ENCODE data around the gene GAS6. TPM values are rescaled to one million over a fixed set of nuclear protein-coding genes. Genes with fewer than 3 reads are reported as not detected.

The GAS6 gene
- total RNA-seq, 4 donors from 2014 or later: 43.0 to 112 (median 68.5) TPM

- H3K4me1 ChIP-seq: peaks cover 9 to 26% (median 14%) of the 10 kb centered on the region in 3 donors
- H3K4me3 ChIP-seq: no peak overlapping the region
- 54 to 92% methylated on average over 1 to 7 of the region's 18 CpGs for WGBS, 2 donors
- H3K36me3 ChIP-seq: no peaks in the 10 kb centered on the region
- no peak for DNase-seq
- H3K9me3 ChIP-seq: no peaks in the 10 kb centered on the region
- TF ChIP-seq, protein P1, sequence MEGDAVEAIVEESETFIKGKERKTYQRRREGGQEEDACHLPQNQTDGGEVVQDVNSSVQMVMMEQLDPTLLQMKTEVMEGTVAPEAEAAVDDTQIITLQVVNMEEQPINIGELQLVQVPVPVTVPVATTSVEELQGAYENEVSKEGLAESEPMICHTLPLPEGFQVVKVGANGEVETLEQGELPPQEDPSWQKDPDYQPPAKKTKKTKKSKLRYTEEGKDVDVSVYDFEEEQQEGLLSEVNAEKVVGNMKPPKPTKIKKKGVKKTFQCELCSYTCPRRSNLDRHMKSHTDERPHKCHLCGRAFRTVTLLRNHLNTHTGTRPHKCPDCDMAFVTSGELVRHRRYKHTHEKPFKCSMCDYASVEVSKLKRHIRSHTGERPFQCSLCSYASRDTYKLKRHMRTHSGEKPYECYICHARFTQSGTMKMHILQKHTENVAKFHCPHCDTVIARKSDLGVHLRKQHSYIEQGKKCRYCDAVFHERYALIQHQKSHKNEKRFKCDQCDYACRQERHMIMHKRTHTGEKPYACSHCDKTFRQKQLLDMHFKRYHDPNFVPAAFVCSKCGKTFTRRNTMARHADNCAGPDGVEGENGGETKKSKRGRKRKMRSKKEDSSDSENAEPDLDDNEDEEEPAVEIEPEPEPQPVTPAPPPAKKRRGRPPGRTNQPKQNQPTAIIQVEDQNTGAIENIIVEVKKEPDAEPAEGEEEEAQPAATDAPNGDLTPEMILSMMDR (IDR thresholded peaks at IDR 0.05): no peak
- no peak for TF ChIP-seq POLR2A (IDR thresholded peaks at IDR 0.05)
- H3K27ac ChIP-seq: no peak overlapping the region
- H3K27me3 ChIP-seq: no peaks in the 10 kb centered on the region
- intact Hi-C loops (cut with DNase I): no loop called here
These were observed 12.7 kb upstream of the GAS6 start for GRCh38 chr13:113876346-113877148.

DNA sequence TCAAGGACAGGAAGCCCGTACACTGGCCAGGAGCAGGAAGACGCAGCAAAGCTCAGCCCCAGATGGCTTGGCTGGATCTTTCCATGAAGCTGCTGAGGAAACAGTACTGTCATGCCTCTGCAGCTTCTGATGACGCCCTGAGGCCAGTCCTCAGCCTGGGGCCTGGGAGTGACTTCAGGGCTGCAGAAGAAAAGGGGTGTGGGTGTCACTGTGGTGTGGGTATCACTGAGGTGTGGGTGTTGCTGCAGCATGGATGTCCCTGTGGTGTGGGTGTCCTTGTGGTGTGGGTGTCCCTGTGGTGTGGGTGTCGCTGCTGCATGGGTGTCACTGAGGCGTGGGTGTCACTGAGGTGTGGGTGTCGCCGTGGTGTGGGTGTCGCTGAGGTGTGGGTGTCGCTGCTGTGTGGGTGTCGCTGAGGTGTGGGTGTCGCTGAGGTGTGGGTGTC is 12.0 kb upstream of the GAS6 start:
- peaks cover 2 to 19% (median 7%) of the 10 kb centered on the region in 3 donors for H3K4me1 ChIP-seq
- H3K4me3 ChIP-seq: no peak overlapping the region
- H3K27ac ChIP-seq: no peak overlapping the region
- TF ChIP-seq, protein P1 (IDR thresholded peaks at IDR 0.05): no peak
- no peak for TF ChIP-seq POLR2A (IDR thresholded peaks at IDR 0.05)
- no peaks in the 10 kb centered on the region for H3K9me3 ChIP-seq
- no peaks in the 10 kb centered on the region for H3K27me3 ChIP-seq
- DNase-seq: no peak
- 31 to 52% methylated on average over 4 of the region's 11 CpGs for WGBS, 2 donors
- H3K36me3 ChIP-seq: no peaks in the 10 kb centered on the region
- intact Hi-C loops (cut with DNase I): no loop called here

DNA sequence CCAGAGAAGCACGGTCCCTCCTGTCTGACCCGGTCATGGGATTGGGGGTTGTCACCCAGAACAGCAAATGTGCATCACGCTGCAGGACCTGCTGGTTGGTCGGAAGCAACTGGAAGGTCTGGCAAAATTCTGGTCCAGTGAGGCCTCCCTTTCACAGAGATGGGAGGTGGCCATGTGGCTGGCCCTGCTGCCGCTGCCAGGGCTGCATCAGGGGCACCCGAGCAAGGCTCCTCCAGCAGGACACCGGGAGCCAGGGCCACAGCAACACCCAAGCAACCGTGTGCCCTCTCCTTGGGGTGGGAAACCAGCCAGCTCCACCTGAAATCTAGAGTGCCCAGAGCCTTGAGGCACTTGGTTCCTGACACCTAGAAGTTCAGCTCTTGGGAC is 11.5 kb upstream of the GAS6 start:
- WGBS, 2 donors: 86 to 100% methylated on average over 1 of the region's 8 CpGs
- Histone ChIP-seq H3K4me1 (peaks cover 0 to 15% (median 3%) of the 10 kb centered on the region in 3 donors), H3K4me3 (no peak overlapping the region), H3K27me3 (no peaks in the 10 kb centered on the region), H3K27ac (no peak overlapping the region), H3K36me3 (no peaks in the 10 kb centered on the region), H3K9me3 (no peaks in the 10 kb centered on the region)
- intact Hi-C loops (cut with DNase I): no loop called here
- TF ChIP-seq, protein P1 (IDR thresholded peaks at IDR 0.05): no peak
- TF ChIP-seq POLR2A (IDR thresholded peaks at IDR 0.05): no peak
- no peak for DNase-seq

- TF ChIP-seq, protein P1 (IDR thresholded peaks at IDR 0.05): no peak
- no peak for TF ChIP-seq POLR2A (IDR thresholded peaks at IDR 0.05)
- DNase-seq: no peak
These were observed 10.9 kb upstream of the GAS6 start for GRCh38 chr13:113874579-113875428.

DNA sequence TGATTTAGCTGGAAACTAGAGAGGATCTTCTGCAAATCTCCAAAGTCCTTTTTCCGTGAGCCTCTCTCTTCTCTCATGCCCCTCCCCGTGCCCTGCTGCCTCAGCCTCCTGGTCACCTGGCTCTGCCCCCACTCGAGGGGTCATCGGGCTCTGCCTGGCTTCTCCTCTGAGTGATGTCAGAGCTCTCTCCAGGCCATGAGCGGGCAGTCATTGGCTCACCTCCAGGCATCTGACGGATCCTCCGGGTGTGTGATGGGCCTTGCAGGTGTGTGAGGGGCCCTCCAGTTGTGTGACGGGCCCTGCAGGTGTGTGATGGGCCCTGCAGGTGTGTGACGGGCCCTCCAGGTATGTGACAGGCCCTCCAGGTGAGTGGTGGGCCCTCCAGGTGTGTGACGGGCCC is 10.3 kb upstream of the GAS6 start:
- intact Hi-C loops (cut with DNase I): no loop called here
- no peak for DNase-seq

More at GRCh38 chr13:113874579-113875428, 10.9 kb upstream of the GAS6 start:
- Histone ChIP-seq H3K27me3 (no peaks in the 10 kb centered on the region), H3K27ac (no peak overlapping the region), H3K36me3 (no peaks in the 10 kb centered on the region), H3K9me3 (no peaks in the 10 kb centered on the region), H3K4me1 (peaks cover 0 to 10% (median 3%) of the 10 kb centered on the region in 3 donors), H3K4me3 (no peak overlapping the region)
- 85 to 86% methylated on average over 11 to 14 of the region's 26 CpGs for WGBS, 2 donors
- intact Hi-C loops (cut with DNase I): no loop called here

More for the DNA sequence above, 10.3 kb upstream of the GAS6 start:
- Histone ChIP-seq H3K9me3 (no peaks in the 10 kb centered on the region), H3K4me3 (no peak overlapping the region), H3K27me3 (no peaks in the 10 kb centered on the region), H3K27ac (no peak overlapping the region), H3K4me1 (peaks cover 0 to 4% (median 0%) of the 10 kb centered on the region in 3 donors), H3K36me3 (no peaks in the 10 kb centered on the region)
- 86 to 96% methylated on average over 3 of the region's 10 CpGs for WGBS, 2 donors
- TF ChIP-seq, protein P1 (IDR thresholded peaks at IDR 0.05): no peak
- no peak for TF ChIP-seq POLR2A (IDR thresholded peaks at IDR 0.05)
